Measurements from ENCODE around the gene NACA2. TPM values are rescaled to one million over a fixed set of nuclear protein-coding genes. Genes with fewer than 3 reads are reported as not detected.
"Not testable (repeated sequence)": the region's sequence is repeated elsewhere in the genome, so short reads cannot be mapped to it uniquely, and the experiment has no call there.

The NACA2 gene
- total RNA-seq, 1 donor from 2014 or later: not detected

- DNase-seq (ENCODE audit: low read depth, low spot score): no peak
These were observed 12.4 kb downstream of the NACA2 start for GRCh38 chr17:61578645-61579044.

- DNase-seq (ENCODE audit: low read depth, low spot score): no peak
These were observed 15.0 kb downstream of the NACA2 start for GRCh38 chr17:61575983-61576382.

- no peak for DNase-seq (ENCODE audit: low read depth, low spot score)
These were observed 15.6 kb downstream of the NACA2 start for GRCh38 chr17:61575352-61575975.

GRCh38 chr17:61574542-61575351 lies 16.3 kb downstream of the NACA2 start:
- DNase-seq (ENCODE audit: low read depth, low spot score): no peak

- DNase-seq (ENCODE audit: low read depth, low spot score): not testable (repeated sequence)
These were observed 18.5 kb downstream of the NACA2 start for GRCh38 chr17:61572547-61572946.

GRCh38 chr17:61571624-61572023 lies 19.4 kb downstream of the NACA2 start:
- DNase-seq (ENCODE audit: low read depth, low spot score): no peak

GRCh38 chr17:61570118-61570517 lies 20.9 kb downstream of the NACA2 start:
- no peak for DNase-seq (ENCODE audit: low read depth, low spot score)

- DNase-seq (ENCODE audit: low read depth, low spot score): not testable (repeated sequence)
These were observed 21.5 kb downstream of the NACA2 start for GRCh38 chr17:61569525-61569924.

GRCh38 chr17:61568219-61569072 lies 22.6 kb downstream of the NACA2 start:
- no peak for DNase-seq (ENCODE audit: low read depth, low spot score)

- DNase-seq (ENCODE audit: low read depth, low spot score): no peak
These were observed 23.8 kb downstream of the NACA2 start for GRCh38 chr17:61567045-61567802.

- not testable (repeated sequence) for DNase-seq (ENCODE audit: low read depth, low spot score)
These were observed 24.6 kb downstream of the NACA2 start for GRCh38 chr17:61566448-61566847.

- DNase-seq (ENCODE audit: low read depth, low spot score): not testable (repeated sequence)
These were observed 25.2 kb downstream of the NACA2 start for GRCh38 chr17:61565850-61566249.

GRCh38 chr17:61565213-61565612 lies 25.8 kb downstream of the NACA2 start:
- no peak for DNase-seq (ENCODE audit: low read depth, low spot score)

GRCh38 chr17:61562287-61562686 lies 28.7 kb downstream of the NACA2 start:
- no peak for DNase-seq (ENCODE audit: low read depth, low spot score)

- DNase-seq (ENCODE audit: low read depth, low spot score): no peak
These were observed 29.7 kb downstream of the NACA2 start for GRCh38 chr17:61561354-61561753.

GRCh38 chr17:61560071-61560470 lies 30.9 kb downstream of the NACA2 start:
- DNase-seq (ENCODE audit: low read depth, low spot score): no peak

- no peak for DNase-seq (ENCODE audit: low read depth, low spot score)
These were observed 34.5 kb downstream of the NACA2 start for GRCh38 chr17:61556224-61557188.

- no peak for DNase-seq (ENCODE audit: low read depth, low spot score)
These were observed 35.9 kb downstream of the NACA2 start for GRCh38 chr17:61555127-61555566.

GRCh38 chr17:61554209-61554608 lies 36.8 kb downstream of the NACA2 start:
- no peak for DNase-seq (ENCODE audit: low read depth, low spot score)

- not testable (repeated sequence) for DNase-seq (ENCODE audit: low read depth, low spot score)
These were observed 38.5 kb downstream of the NACA2 start for GRCh38 chr17:61552560-61552959.
